ENCODE measurements around the gene SH3GL3.

GRCh38 chr15:83610132-83610531 is 163.0 kb downstream of the SH3GL3 start:
- TF ChIP-seq, protein P1, sequence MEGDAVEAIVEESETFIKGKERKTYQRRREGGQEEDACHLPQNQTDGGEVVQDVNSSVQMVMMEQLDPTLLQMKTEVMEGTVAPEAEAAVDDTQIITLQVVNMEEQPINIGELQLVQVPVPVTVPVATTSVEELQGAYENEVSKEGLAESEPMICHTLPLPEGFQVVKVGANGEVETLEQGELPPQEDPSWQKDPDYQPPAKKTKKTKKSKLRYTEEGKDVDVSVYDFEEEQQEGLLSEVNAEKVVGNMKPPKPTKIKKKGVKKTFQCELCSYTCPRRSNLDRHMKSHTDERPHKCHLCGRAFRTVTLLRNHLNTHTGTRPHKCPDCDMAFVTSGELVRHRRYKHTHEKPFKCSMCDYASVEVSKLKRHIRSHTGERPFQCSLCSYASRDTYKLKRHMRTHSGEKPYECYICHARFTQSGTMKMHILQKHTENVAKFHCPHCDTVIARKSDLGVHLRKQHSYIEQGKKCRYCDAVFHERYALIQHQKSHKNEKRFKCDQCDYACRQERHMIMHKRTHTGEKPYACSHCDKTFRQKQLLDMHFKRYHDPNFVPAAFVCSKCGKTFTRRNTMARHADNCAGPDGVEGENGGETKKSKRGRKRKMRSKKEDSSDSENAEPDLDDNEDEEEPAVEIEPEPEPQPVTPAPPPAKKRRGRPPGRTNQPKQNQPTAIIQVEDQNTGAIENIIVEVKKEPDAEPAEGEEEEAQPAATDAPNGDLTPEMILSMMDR (IDR thresholded peaks at IDR 0.05) = no peak
- TF ChIP-seq POLR2A (IDR thresholded peaks at IDR 0.05) = no peak

Data from Peyer's patch (tissue), 4 donors.